GM21381 (cell line): Measurements from ENCODE around the gene TSKU.

Experiments used
- ATAC-seq: cut with Tn5 transposase; IDR thresholded peaks from one replicate; pipeline ENCODE4 v1.9.1; 2021; ENCODE audit warnings: mild to moderate bottlenecking, moderate library complexity; ENCODE audit not compliant: unreplicated experiment

The TSKU gene

DNA sequence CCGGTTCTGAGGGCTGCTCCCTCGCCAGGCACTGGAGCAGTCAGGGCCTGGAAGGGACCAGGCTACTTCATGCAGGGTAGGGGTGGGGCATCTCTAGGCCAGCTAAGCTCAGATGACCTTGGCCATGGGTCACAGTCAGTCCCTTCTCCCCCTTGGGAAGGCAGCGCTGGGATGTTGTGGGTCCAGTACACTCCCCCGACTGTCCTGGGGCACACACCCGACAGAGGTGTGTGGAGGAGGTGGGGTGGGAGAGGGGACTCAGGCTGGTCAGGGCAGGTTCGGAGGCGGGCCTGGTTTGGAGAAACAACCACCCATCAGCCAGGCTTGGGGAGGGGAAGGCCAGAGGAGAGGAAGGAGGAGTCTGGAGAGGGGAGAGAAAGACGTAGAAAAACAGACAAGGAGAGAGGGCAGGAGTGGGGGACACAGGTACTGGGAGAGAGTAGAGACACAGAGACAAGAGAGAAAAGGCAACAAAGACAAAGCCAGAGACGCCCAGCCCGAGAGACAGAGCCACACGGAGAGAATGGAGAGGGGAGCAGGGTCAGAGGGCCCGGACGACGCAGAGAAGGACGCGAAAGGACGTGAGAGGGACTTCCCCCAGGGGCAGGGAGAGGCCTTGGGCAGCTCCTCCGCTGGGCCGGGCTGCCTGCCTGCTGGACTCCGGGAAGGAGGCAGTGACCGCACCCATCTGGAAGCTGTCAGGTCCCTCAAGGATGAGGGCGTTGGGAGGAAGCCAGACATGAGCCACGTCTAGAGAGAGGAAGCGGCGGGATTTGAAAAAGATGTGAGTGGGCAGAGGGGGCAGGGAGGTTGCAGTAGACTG, 30.6 kb upstream of the TSKU start:
- no peak for ATAC-seq

DNA sequence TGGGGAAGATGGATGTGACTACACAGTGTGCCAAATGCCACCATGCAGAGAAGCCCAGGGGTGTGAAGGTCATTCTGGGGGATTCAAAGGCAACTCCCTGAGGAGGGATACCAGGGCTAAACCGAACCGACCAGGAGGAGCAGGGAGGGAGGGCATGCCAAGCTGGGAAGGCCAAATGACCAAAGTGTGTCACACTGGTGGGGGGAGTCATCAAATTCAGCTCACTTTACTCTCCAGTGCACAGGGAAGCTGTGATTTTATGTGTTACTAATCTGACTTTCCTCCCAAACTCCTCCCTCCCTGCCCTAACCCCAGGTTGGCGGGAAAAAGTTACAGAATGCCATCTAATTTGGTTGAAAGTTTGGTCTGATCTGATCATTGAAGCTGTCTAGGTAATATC, 29.7 kb upstream of the TSKU start:
- no peak for ATAC-seq

DNA sequence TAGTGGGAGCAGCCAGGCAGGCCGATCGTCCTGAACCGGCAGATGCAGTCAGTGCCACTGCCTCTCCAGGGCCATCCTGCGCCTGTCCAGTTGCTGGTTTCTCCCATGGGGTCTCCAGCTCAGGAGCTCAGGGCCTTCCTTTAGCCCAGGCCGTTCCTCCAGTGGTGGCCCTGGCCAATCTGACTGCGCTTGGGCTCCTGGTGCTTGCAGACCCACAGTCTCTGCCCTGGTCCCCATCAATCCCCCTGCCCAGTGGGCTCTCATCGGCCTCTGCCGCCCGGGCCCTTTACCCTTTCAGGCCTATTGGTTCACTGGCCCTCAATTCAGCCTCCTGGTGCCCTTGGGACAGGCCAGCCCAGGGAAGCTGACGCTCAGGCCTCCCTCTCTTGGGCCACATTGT, 29.2 kb upstream of the TSKU start:
- ATAC-seq, result no peak

DNA sequence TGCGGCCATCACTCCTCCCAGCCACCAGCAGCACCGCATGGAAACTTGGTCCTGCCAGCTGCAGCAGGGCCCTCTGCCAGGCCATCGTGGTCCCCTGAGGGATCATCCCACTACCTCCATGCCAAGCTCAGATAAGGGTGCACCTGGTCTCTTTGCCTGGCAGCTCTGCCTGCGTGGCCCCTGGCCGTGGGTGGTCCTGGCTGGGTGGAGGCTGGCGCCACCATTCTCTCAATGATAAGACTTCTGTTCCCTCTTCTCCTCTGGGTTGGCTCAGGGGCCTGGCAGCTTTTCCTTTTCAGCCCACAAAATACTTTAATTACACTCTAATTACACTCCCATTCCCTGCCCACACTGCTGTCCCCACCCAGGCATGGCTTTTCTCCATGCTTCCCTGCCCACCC, 26.8 kb upstream of the TSKU start:
- no peak for ATAC-seq

DNA sequence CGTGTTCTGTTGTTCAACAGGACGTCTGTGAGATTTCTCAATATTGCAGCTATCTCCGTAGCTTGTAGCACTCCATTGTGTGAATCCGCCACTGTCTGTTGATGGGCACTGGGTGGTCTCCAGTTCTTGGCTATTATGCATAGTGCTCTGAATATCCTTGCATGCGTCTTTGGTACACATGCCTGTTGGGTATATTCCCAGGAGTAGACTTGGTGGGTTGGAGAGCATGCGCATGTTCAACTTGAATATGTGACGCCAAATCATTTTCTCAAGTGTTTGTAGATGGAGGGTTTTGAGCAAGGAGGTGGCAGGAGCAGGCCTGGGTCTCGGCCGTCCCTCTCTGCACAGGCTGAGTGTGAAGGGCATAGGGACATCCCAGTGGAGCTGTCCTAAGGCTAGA, 24.8 kb upstream of the TSKU start:
- ATAC-seq, result no peak

DNA sequence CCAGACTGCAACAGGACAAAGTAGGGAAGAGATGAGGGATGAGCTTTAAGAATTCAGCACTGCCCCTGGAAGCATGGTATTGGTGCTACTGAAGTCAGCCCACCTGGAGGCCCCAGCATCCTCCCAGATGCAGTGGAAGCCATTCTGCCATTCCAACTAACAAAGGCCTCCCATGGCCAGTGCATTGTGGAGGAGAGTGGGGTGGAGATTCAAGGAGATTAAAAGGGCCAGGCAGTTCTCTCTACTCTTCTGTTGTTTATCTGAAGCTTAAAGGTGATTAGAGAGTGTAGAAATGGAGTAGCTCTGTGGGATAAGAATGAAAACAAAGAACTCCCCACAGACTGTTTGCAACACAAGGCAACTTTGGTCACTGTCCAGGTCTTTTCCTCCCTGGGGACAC, 24.1 kb upstream of the TSKU start:
- no peak for ATAC-seq

DNA sequence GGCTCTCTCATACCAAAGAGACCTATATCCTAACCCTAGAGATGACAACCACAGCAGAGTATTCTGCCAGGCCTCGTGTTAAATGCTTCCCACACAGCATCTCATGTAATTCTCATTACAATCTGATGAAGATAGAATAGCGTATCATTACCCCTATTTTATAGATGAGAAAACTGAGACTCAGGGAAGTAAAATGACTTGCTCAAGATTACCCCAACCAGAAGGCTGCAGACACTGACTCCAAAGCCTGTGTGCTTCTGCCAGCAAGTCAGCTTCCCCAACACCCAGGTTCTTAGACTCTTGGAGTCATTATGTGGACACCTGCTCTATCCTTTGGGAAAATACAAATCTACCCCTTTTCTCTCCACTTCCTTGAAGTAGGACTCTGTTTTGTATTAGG, 23.6 kb upstream of the TSKU start:
- ATAC-seq, result no peak

DNA sequence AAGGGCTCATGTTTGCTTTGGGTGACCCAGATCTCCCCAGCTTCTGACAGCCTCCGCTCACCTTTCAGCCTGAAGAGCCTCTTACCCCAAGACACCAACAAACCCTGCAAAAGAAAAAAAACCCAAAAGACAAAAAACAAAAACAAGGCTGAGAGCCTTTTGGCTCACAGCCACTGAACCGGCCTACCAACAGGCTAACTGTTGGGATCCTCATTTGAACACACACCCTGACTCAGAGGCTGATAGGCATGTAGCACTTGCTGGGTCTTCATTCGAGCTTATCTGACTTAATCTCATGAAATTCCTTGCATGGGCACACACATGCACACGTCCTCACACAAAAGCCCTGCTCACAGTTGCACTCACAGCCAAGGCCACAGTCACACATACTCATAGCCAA, 22.9 kb upstream of the TSKU start:
- ATAC-seq, result no peak

DNA sequence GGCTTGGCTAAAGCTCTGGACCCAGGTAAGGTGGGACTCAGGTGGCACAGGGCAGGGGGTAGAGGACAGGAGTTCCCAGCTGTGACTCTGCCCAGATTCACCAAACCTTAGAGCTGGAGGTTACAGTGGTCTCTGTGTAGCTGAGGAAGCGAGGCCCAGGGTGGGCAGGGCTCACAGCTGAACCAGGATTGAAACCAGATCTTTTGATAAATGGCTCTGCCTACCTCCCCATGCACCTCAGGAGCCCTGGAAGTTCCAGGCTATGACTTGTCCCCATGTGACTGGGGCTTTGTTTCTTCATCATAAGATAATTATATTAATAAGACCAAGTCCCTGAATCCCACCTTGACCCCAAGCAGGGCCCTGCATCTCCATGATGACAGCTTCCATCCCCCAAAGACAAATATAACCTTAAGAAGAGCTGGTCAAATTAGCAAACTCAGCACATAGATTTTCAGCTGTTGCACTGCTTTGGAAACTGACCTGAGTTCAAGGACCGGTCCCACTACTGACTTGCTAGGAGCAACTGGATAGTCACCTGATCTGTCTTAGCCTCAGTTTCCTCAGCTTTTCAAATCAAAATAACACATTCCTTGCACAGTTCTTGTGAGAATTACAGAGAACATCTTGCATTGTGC, 21.3 kb upstream of the TSKU start:
- ATAC-seq, result no peak

DNA sequence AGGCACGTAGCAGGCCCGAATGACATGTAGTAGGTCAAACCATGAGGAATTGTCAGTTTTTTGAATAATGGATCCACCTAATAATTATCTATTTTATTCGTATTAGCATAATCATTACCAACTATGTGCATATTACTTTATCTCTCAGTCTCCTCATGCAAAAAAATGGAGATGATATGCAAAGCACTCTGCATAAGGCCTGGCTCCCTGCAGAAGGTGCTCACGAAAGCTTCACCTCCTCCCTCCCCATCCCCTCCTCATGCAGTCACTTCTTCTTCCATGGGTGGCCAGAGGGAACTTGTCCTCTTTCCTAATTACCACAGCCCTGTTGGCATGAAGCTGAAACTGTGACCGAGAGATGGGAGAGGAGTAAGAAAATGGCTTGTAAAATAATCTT, 20.8 kb upstream of the TSKU start:
- ATAC-seq, result no peak

DNA sequence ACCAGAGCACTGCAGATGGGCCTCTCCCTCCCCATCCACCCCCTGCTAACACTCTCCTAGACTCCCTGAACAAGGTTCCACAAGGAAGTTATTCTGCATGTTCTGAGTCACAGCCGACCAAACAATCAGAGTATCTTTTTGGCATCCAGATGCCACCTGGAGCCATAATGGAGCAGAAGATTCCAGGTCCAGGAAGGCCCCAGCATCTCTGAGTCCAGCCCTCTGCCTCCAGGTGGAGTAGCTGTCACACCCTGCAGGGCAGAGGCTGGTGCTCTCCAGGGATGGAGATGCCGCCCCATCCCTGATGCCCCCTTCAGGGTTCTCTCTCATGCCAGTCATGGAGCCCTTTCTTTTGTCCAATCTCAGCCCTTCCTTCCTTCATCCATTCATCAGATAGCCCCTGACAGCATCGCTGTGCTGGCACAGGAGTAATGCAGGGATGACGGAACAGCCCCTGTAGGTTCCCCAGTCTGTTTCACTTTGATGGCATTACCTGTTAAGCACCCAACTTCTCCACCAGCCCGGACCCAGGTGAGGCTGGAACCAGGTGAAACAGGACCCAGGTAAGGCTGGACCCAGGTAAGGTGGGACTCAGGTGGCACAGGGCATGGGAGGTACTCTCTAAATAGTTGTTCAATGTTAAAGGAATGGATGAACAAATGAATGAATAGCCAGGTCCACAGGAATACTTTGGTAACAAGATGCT, 20.1 kb upstream of the TSKU start:
- ATAC-seq, result no peak

DNA sequence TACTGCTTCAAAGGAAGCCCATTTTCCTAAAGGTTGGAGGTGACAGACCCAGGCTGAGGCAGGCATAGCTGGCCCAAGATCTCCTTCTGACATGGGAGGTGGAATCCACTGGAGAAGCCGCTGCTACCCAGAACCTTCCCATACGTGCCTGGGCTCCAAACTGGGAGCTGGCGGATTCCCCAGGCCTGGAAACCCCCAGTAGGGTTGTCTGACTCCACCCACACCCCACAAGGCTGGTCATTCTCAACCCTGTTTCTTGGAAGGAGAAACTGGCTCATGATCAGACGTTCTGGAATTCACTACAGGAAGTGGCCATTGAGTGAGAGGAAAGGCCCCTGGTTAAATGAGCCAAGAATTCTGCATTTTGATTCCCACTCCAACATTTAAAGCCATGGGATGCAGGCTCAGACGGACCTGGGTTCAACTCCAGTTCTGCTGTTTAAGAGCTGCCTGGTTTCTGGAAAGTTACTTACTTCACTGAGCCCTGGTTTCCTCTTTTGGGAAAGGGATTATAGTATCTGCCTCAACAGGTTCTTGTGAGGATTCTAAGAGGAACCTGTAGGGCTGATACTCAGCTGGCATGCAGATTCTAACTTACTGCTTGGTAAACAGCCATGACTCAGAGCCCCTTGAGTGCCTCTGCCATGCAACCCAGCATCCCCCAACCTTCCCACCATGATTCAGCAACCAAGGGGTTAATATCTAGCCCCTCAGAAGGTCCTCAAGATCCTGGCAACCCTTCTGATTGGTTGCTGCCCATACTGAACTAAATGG, 19.4 kb upstream of the TSKU start:
- no peak for ATAC-seq

DNA sequence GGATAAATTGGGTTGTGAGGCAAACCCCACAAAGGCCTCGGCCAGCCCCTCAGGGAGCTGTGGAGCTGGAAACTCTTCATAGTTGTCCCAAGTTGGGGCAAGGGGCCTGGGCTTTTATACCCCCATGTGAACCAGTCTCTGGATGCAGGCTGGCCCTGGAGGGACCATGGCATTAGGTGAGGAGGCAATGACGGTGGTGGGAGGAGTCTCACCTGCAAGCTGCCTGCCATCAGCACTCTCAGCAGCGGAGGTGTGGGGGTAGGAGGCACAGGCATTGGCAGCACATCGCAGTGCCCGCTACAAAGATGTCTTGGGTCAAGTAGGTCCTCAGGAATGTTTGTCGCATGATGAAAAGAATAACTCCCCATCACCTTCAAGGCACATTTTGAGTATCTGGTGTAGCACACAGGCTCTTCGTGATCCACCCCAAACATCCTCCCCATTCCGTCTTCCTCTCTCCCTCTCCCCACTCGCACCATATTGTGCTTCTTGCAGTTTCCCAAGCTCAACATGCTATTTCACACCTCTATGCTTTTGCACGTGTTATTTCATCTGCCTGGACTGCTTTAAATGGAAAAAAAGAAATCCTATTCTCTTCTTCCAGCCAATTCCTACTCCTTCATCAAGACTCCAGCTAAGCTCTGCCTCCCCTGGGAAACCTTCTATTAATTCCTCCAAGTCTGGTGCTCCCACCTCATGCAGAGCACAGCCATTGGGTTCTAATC, 18.1 kb upstream of the TSKU start:
- no peak for ATAC-seq

DNA sequence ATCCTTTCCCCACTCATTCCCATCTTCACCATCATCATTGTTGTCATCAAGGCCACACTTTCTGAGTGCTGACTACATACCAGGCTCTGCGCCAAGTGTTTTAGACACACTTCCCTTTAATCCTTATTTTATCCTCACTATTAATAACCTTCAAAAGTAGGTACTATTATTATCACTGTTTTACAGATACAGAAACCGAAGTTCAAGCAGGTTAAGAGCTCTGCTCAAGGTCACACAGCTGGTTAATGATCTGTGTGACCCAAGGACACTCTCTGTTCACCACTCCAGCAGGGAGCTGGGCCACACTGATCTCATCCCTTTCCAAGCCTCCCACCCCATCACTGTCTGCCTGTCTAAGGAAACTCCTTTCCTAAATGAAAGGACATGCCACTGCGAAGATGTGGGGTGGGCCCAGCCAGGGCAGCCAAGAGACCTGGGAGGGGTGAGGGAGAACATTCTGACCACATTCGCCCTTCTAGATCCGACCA, 17.2 kb upstream of the TSKU start:
- no peak for ATAC-seq

DNA sequence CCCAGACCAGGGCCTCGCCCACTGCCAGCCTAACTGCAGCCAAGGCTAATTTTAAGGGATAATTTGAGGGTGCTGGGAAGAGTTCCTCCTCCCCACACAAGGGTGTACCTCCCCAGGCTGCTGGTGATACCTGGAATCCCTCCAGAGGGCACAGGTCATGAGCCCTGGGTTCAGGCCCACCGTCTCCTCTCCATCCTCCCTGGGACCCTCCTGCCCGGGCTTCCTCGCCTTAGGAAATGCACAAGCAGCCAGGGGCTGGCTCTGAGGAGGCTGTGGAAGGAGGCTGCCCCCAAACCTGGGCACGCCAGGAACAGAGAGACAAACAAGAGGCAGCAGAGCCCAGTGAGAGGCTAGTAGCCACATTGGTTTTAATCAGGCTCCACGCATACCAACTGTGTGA, 16.6 kb upstream of the TSKU start:
- ATAC-seq, result no peak

DNA sequence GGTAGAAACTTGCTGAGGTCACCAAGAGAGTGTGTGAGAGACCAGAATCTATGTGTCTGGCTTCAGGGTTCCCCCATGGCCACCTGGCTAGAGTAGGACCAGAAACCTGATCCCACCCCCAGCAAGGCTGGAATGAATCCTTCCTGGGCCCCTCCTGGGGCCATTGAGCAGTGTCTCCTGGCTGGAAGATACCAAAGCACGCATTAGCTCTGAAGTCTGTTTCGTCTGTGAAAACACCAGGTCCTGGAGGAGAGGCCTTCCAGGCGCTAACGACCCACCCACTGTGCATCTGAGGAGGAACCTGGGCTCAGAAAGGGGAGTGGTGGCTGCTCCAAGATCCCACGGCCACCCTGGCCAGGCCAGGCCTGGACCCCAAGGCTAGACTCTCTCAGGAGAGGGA, 15.5 kb upstream of the TSKU start:
- ATAC-seq, result no peak

DNA sequence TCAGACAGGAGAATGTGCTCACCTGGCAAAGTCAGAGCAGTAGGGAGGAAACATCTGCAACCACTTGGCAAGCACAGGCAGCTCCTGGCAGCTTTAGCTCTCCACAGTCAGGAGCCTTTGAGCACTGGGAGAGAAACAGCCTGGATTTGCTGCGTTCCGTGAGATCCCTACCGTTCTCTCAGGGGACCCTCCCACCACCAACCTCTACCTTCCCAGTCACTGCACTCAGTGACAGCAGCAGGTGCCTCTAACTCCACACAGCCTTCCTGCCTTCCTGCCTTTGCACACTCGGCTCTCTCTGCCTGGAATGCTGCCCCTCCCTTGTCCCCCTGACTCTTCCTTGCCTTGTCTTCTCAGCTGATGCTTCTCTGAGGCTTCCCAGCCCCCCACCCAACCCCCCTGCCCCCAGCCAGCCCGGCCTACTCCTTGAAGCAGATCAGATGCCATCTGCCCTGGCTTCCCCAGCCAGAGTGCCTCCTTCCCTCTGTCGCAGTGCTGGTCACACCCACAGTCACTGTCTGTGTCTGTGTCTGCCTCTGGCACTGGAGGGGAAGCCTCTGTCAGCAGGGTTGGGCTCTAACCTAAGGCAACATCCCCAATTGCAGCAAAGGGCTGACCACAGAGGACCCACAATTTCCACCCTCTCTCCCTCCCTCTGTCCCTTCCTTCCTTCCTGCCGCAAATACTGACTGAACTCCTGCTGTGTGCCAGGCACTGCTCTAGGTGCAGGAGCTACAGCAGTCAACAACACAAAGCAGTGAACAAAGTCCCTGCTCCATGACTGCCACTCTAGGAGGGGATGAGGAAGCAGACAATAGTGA, 14.9 kb upstream of the TSKU start:
- ATAC-seq, result no peak

DNA sequence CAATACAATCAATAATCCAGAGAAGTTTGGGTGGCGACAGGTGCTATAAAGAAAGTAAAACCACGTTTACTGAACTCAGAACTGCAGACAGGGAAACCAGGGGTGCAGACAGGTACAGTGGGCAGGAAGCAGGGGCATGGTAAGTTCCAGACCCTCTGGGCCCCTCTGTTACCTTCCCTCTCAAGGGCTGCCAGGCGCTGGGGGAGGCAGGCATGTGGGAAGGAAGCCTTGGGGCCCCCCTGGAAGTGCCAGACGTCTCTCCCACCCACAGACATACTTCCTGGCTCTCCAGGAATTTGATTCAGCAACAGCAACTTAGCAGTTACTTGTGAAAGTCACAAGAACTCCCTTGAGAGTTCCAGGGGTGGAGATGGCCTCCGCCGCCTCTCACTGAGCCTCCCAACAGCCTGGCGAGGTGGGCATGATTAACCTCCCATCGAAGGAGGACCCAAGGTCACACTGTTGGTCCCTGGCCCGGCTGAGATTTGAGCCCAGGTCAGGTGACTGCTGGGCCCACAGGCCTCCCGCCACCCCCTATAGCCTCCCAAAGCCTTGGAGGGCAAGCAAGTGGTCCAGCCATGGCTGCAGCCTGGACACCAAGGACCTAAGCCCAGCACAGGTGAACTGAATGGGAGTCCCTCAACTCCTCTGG, 14.1 kb upstream of the TSKU start:
- no peak for ATAC-seq
